Measurements from ENCODE around the gene CISD3.

DNA sequence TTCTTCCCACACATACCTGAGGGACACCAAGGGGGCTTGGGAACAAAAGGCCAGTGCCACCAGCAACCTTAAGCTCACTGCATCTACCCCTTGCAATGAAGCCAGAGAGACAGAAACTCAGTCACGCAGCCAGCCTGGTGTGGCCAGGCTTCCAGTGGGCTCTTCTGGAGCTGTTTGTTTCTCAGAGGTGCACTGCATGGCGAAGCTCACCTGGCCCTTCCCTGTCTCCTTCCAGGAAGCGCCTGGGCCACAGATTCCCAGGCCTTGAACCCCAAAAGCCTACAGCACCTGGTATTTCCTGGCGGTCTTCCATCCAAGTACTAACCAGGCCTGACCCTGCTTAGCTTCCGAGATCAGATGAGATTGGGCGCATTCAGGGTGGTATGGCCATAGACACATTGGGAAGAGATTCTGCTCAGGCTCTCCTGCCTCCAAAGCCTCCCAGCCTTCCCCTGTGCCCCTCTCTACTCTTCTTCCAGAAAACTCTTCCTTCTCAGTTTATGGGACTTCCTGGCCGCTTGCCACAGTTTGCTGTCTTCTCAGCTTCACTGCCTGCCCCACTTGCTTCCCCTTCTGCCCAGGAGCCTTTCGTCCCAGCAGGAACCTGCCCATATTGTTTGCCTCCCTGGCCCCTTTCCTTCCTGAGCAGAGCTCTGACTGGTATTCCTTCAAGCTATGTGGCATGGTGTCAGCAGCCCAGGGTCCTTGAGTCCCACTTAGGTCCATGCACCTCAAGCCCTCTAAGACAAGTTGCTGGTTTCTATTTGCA, 1.6 kb downstream of the CISD3 start:
- TF ChIP-seq POLR2A (IDR thresholded peaks at IDR 0.05) = no peak
- TF ChIP-seq, protein P1, sequence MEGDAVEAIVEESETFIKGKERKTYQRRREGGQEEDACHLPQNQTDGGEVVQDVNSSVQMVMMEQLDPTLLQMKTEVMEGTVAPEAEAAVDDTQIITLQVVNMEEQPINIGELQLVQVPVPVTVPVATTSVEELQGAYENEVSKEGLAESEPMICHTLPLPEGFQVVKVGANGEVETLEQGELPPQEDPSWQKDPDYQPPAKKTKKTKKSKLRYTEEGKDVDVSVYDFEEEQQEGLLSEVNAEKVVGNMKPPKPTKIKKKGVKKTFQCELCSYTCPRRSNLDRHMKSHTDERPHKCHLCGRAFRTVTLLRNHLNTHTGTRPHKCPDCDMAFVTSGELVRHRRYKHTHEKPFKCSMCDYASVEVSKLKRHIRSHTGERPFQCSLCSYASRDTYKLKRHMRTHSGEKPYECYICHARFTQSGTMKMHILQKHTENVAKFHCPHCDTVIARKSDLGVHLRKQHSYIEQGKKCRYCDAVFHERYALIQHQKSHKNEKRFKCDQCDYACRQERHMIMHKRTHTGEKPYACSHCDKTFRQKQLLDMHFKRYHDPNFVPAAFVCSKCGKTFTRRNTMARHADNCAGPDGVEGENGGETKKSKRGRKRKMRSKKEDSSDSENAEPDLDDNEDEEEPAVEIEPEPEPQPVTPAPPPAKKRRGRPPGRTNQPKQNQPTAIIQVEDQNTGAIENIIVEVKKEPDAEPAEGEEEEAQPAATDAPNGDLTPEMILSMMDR (IDR thresholded peaks at IDR 0.05) = no peak
